HG02884 (cell line): ENCODE data around the gene STX17.
"Not testable (repeated sequence)": the region's sequence is repeated elsewhere in the genome, so short reads cannot be mapped to it uniquely, and the experiment has no call there.

ENCODE experiments used
- ATAC-seq: cut with Tn5 transposase; IDR thresholded peaks from one replicate; pipeline ENCODE4 v1.9.1; 2021; ENCODE audit warnings: mild to moderate bottlenecking, moderate library complexity; ENCODE audit not compliant: unreplicated experiment

Gene STX17

GRCh38 chr9:99966716-99967115, 60.3 kb downstream of the STX17 start:
- ATAC-seq = no peak

DNA sequence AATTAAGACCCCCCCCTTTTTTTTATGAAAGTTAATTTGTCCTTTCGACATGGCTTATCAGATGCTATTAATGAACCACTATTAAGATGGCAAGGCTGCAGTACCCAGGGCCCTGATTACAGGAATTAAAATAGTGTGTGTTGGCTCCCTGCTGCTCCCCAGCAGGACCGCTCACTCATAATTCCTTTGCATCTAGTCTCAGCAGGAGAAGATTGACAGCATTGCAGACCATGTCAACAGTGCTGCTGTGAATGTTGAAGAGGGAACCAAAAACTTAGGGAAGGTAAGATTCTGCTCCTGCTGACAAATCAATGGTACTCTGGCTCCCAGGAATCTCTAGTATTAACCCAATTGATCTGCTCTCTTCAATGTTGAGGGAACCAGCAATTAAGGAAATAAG, 61.0 kb downstream of the STX17 start:
- ATAC-seq = no peak

GRCh38 chr9:99970481-99970880, 64.0 kb downstream of the STX17 start:
- no peak for ATAC-seq

- no peak for ATAC-seq
Measured at GRCh38 chr9:99971410-99971809, 65.0 kb downstream of the STX17 start.

DNA sequence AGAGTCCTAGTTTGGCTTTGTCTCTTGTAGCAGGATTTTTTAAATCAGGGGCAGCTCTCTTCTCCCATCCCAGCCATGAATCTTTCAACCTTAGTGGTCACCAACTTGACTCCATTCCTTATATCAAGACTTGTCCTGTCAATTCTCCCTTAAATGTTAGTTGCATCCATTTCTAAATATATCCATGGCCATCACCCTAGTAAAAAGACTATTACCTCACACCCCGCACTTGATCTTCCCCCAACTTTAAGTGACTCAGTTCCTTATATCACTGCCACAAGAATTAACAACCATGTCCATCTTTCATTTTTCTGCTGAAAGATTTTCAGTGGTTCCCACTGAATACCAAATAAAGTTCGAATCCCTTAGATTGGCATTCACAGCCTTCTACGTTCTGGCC, 67.0 kb downstream of the STX17 start:
- ATAC-seq = no peak

- ATAC-seq = no peak
Measured at GRCh38 chr9:99977033-99977792, 70.8 kb downstream of the STX17 start.

- ATAC-seq = no peak
Measured at GRCh38 chr9:99978221-99978620, 71.8 kb downstream of the STX17 start.

DNA sequence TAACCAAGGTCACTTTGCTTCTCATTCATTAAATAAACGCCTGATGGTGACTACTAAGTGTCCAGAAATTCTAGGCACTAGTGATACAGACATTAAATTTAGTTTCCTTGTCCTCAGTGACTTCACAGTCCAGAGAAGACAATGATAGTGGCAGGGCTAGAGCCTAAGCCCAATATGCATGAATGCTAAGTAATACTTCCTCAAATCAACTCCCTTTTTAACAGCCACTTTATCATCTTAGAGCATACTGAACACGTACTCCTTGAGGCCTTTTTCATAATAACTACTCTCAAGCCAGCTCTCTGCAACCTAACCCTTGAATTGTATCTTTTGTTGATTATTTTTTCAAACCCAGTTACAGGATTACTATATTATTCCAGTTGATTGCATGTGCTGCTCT, 74.1 kb downstream of the STX17 start:
- no peak for ATAC-seq

- no peak for ATAC-seq
Measured at GRCh38 chr9:99986642-99987041, 80.2 kb downstream of the STX17 start.

GRCh38 chr9:99990508-99990907, 84.1 kb downstream of the STX17 start:
- not testable (repeated sequence) for ATAC-seq

GRCh38 chr9:99998266-99998665, 91.8 kb downstream of the STX17 start:
- no peak for ATAC-seq

- ATAC-seq = no peak
Measured at GRCh38 chr9:99998866-99999265, 92.4 kb downstream of the STX17 start.

- ATAC-seq = no peak
Measured at GRCh38 chr9:99999797-100000196, 93.3 kb downstream of the STX17 start.

GRCh38 chr9:100011062-100011681, 104.7 kb downstream of the STX17 start:
- ATAC-seq = no peak

GRCh38 chr9:100012279-100012678, 105.8 kb downstream of the STX17 start:
- no peak for ATAC-seq

DNA sequence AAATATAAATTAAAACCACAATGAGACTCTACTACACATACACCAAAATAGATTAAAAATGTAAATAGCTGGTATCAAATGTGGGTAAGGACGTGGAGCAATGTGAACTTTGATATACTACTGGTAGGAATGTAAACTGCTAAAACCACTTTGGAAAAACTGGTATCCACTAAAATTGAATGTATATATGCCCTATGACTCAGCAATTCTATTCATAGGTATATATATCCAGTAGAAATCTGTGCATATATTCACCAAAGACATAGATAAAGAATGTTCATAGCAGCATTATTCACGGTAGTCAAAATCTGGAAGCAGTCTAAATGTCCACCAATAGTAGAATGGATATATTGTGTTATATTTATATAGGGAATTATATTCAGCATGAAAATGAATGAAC, 107.1 kb downstream of the STX17 start:
- no peak for ATAC-seq

- ATAC-seq = no peak
Measured at GRCh38 chr9:100014846-100015245, 108.4 kb downstream of the STX17 start.

DNA sequence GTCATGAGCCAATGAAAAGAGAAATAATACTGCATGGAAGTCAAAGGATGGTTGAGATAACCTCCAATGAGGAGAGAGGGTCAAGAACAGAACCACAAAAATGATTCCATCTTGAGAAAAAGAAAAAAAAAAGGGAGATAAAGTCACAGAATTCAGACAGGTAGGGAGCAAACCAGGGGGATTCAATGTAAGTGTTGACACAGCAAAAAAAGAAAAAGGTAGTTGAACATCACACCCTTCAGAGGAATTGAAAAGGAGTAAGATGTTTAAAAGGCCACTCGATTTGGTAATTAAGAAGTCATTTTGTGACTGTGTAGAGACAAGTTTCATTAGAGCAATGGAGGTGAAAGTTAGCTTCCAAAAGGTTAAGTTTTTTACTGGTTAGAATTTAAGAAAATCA, 113.1 kb downstream of the STX17 start:
- ATAC-seq = no peak
